Neural cell (in vitro differentiated cells): ENCODE data around the gene UBTF. TPM values are rescaled to one million over a fixed set of nuclear protein-coding genes. Genes with fewer than 3 reads are reported as not detected.

Experiments used
- H2AFZ ChIP-seq: fragments of 200-600, 300-800 bp; sonication (generic), shearing (Covaris generic); 2 replicates; pipeline ENCODE4 v1.6.0; 2014; ENCODE audit warnings: low read depth, mild to moderate bottlenecking, antibody characterized with exemption, low read length, moderate library complexity
- H3F3A ChIP-seq: fragments of 200-600 bp; shearing (Covaris generic); 2 replicates; pipeline ENCODE4 v1.6.1; 2016; ENCODE audit warnings: mild to moderate bottlenecking, moderate library complexity, mixed read lengths, antibody characterized with exemption, low read length; ENCODE audit not compliant: insufficient read depth, poor library complexity, severe bottlenecking
- H3K27ac ChIP-seq: fragments of 200-600, 300-800 bp; sonication (generic), shearing (Covaris generic); 2 replicates; pipeline ENCODE4 v1.5.1; 2014; ENCODE audit warnings: mild to moderate bottlenecking, low read length, moderate library complexity
- H3K27me3 ChIP-seq: fragments of 300-800, 200-600 bp; sonication (generic), shearing (Covaris generic); 2 replicates; pipeline ENCODE4 v1.6.0; 2014; ENCODE audit warnings: mild to moderate bottlenecking, low read depth, low read length, moderate library complexity; ENCODE audit not compliant: insufficient read depth
- H3K36me3 ChIP-seq: fragments of 300-800, 200-600 bp; sonication (generic), shearing (Covaris generic); 2 replicates; pipeline ENCODE4 v1.5.1; 2014; ENCODE audit warnings: mild to moderate bottlenecking, antibody characterized with exemption, low read length, moderate library complexity; ENCODE audit not compliant: insufficient read depth
- H3K4me2 ChIP-seq: fragments of 300-800, 200-600 bp; sonication (generic), shearing (Covaris generic); 2 replicates; pipeline ENCODE4 v1.6.0; 2014; ENCODE audit warnings: mild to moderate bottlenecking, low read length
- H3K4me3 ChIP-seq: fragments of 300-800, 200-600 bp; sonication (generic), shearing (Covaris generic); 2 replicates; pipeline ENCODE4 v1.5.1; 2014; ENCODE audit warnings: mild to moderate bottlenecking, low read length, moderate library complexity
- H3K79me2 ChIP-seq: fragments of 200-600 bp; shearing (Covaris generic); replicated peaks from 2 replicates; pipeline ENCODE4 v1.6.0; 2014; ENCODE audit warnings: mild to moderate bottlenecking, low read length, moderate library complexity; ENCODE audit not compliant: insufficient read depth
- H3K9ac ChIP-seq: fragments of 300-800, 200-600 bp; sonication (generic), shearing (Covaris generic); 2 replicates; pipeline ENCODE4 v1.6.1; 2016; ENCODE audit warnings: mild to moderate bottlenecking, low read length, mixed read lengths
- H3K9me2 ChIP-seq: fragments of 200-600 bp; shearing (Covaris generic); 2 replicates; pipeline ENCODE4 v1.6.1; 2016; ENCODE audit warnings: mild to moderate bottlenecking, low read length, mixed read lengths; ENCODE audit not compliant: insufficient read depth
- H3K9me3 ChIP-seq: fragments of 200-600, 300-800 bp; sonication (generic), shearing (Covaris generic); 2 replicates; pipeline ENCODE4 v1.6.1; 2016; ENCODE audit warnings: mild to moderate bottlenecking, mixed run types, low read length, moderate library complexity, mixed read lengths
- H4K20me1 ChIP-seq: fragments of 200-600 bp; shearing (Covaris generic); 2 replicates; pipeline ENCODE4 v1.6.1; 2016; ENCODE audit warnings: mild to moderate bottlenecking, mixed run types; ENCODE audit not compliant: insufficient read depth
- CTCF ChIP-seq: fragments of 450-650 bp; IDR thresholded peaks from 2 replicates; pipeline ENCODE4 v1.5.1; 2014; ENCODE audit warnings: antibody characterized with exemption, mild to moderate bottlenecking, moderate library complexity; ENCODE audit not compliant: poor library complexity, severe bottlenecking
- EP300 ChIP-seq: fragments of 450-650 bp; conservative IDR thresholded peaks from 2 replicates; pipeline ENCODE4 v1.6.1; 2014; ENCODE audit warnings: antibody characterized with exemption, mild to moderate bottlenecking, moderate library complexity; ENCODE audit not compliant: poor library complexity, severe bottlenecking
- EZH2 ChIP-seq: fragments of 200-600, 300-800 bp; shearing (Covaris generic), sonication (generic); IDR thresholded peaks from 2 replicates; pipeline ENCODE4 v1.6.1; 2014; ENCODE audit warnings: antibody characterized with exemption, low read length, borderline replicate concordance, mild to moderate bottlenecking; ENCODE audit not compliant: insufficient read depth, poor library complexity, severe bottlenecking
- MXI1 ChIP-seq: fragments of 450-650 bp; conservative IDR thresholded peaks from 2 replicates; pipeline ENCODE4 v1.6.1; 2014; ENCODE audit warnings: antibody characterized with exemption, mild to moderate bottlenecking; ENCODE audit not compliant: poor library complexity, severe bottlenecking
- POLR2AphosphoS5 ChIP-seq: IDR thresholded peaks from 2 replicates; pipeline ENCODE4 v1.6.1; 2012
- RAD21 ChIP-seq: fragments of 450-650 bp; conservative IDR thresholded peaks from 2 replicates; pipeline ENCODE4 v1.6.1; 2014; ENCODE audit warnings: antibody characterized with exemption, mild to moderate bottlenecking, moderate library complexity
- REST ChIP-seq: IDR thresholded peaks from 2 replicates; pipeline ENCODE4 v1.6.1; 2012; ENCODE audit warnings: borderline replicate concordance
- SMC3 ChIP-seq: fragments of 450-650 bp; conservative IDR thresholded peaks from 2 replicates; pipeline ENCODE4 v1.6.1; 2014; ENCODE audit warnings: antibody characterized with exemption, mild to moderate bottlenecking, moderate library complexity; ENCODE audit not compliant: poor library complexity
- TAF1 ChIP-seq: IDR thresholded peaks from 2 replicates; pipeline ENCODE4 v1.6.1; 2012; ENCODE audit warnings: low read depth
- polyA plus RNA-seq: library from polyadenylated mRNA; depleted of rRNA; stranded (reverse); fragments of >200 nt; gene quantifications from 2 replicates; pipeline ENCODE4 v1.2.3, GENCODE V29; 2014

Gene UBTF
- polyA plus RNA-seq, 1 donor from 2014 or later, result 73.8 TPM

GRCh38 chr17:44258811-44259351, 39.4 kb upstream of the UBTF start:
- no peak overlapping the region for H3K9ac ChIP-seq
- H3F3A ChIP-seq, result no peaks in the 10 kb centered on the region
- H3K9me2 ChIP-seq, result no peaks in the 10 kb centered on the region
- no peak overlapping the region for H3K4me3 ChIP-seq
- H2AFZ ChIP-seq, result no peak overlapping the region
- no peaks in the 10 kb centered on the region for H3K36me3 ChIP-seq
- H3K4me2 ChIP-seq, result no peak overlapping the region
- no peaks in the 10 kb centered on the region for H3K27me3 ChIP-seq
- no peak overlapping the region for H3K27ac ChIP-seq
- H3K79me2 ChIP-seq, result no peaks in the 10 kb centered on the region
- no peaks in the 10 kb centered on the region for H4K20me1 ChIP-seq
- no peaks in the 10 kb centered on the region for H3K9me3 ChIP-seq
- TF ChIP-seq EZH2, result no peak
- no peak for TF ChIP-seq CTCF

- no peak overlapping the region for H2AFZ ChIP-seq
- no peaks in the 10 kb centered on the region for H3K79me2 ChIP-seq
- H3K27me3 ChIP-seq, result no peaks in the 10 kb centered on the region
- H3K9me3 ChIP-seq, result no peaks in the 10 kb centered on the region
- no peaks in the 10 kb centered on the region for H3K36me3 ChIP-seq
- H3K9me2 ChIP-seq, result no peaks in the 10 kb centered on the region
- H3K9ac ChIP-seq, result no peak overlapping the region
- no peak overlapping the region for H3K27ac ChIP-seq
- no peak for TF ChIP-seq SMC3
- H3K4me3 ChIP-seq, result no peak overlapping the region
- H3F3A ChIP-seq, result no peaks in the 10 kb centered on the region
- H3K4me2 ChIP-seq, result no peak overlapping the region
- no peaks in the 10 kb centered on the region for H4K20me1 ChIP-seq
Measured at GRCh38 chr17:44257815-44258760, 38.6 kb upstream of the UBTF start.

GRCh38 chr17:44256671-44257070, 37.2 kb upstream of the UBTF start:
- Histone ChIP-seq H4K20me1 (no peaks in the 10 kb centered on the region), H3K27ac (no peak overlapping the region), H3K9me3 (no peaks in the 10 kb centered on the region), H3F3A (no peaks in the 10 kb centered on the region), H3K9me2 (no peaks in the 10 kb centered on the region), H3K79me2 (no peaks in the 10 kb centered on the region), H3K36me3 (no peaks in the 10 kb centered on the region), H3K27me3 (no peaks in the 10 kb centered on the region), H3K4me3 (no peak overlapping the region), H3K9ac (no peak overlapping the region), H2AFZ (no peak overlapping the region), H3K4me2 (no peak overlapping the region)
- TF ChIP-seq MXI1, result no peak
- TF ChIP-seq POLR2AphosphoS5, result no peak
- TF ChIP-seq RAD21, result no peak
- no peak for TF ChIP-seq EZH2
- no peak for TF ChIP-seq CTCF
- TF ChIP-seq TAF1, result no peak
- TF ChIP-seq SMC3, result no peak
- no peak for TF ChIP-seq EP300
- TF ChIP-seq REST, result no peak
